ENCODE data around the gene CAMK2N1.
A peak's percentile ranks its signal among the peaks of the same experiment; 100 is the strongest.

Gene CAMK2N1

GRCh38 chr1:20496241-20496661 lies 10.2 kb upstream of the CAMK2N1 start:
- no peak for DNase-seq

- DNase-seq = no peak
Observed at GRCh38 chr1:20495661-20496060, 9.7 kb upstream of the CAMK2N1 start.

- DNase-seq = no peak
Observed at GRCh38 chr1:20494609-20495311, 8.8 kb upstream of the CAMK2N1 start.

- DNase-seq = peak; percentile 79 to 89
Observed at GRCh38 chr1:20493839-20494608, 8.0 kb upstream of the CAMK2N1 start.

DNA sequence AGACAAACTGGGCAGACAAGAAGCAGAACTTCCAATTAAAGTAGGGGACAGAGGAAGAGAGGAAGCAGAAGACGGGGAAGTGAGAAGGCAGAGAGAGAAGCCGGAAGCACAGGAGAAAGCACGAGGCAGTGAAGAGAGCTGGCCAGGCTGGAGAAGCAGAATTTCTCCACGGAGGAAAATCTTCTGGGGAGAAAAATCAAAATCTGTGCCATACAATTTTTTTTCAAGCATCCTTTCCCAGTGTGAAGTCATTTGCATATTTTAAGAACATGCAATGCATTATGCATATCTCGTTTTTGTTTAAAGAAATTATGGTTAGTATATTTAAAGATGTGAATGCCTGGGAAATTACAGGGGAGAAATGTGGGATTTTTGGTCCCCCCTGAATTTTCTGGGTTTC lies 7.3 kb upstream of the CAMK2N1 start:
- no peak for DNase-seq

DNA sequence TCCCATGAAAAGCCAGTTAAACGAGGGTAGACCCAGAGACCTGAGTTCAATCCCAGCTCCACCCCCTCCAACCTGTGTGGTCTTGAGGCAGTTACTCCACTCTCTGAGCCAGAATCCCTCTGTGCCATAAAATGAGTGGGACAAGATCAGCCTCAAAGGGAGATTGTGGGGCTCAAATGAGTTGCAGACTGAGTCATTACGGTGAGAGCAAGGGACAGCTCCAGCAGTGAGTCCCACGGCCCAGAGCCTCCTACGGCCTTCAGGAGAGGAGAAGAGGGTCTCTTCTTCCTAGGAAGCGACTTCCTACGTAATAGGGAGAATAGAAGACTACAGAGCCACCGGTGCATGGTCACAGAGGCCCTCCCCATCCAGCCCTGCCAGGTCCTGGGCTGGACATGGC lies 6.7 kb upstream of the CAMK2N1 start:
- no peak for DNase-seq

DNA sequence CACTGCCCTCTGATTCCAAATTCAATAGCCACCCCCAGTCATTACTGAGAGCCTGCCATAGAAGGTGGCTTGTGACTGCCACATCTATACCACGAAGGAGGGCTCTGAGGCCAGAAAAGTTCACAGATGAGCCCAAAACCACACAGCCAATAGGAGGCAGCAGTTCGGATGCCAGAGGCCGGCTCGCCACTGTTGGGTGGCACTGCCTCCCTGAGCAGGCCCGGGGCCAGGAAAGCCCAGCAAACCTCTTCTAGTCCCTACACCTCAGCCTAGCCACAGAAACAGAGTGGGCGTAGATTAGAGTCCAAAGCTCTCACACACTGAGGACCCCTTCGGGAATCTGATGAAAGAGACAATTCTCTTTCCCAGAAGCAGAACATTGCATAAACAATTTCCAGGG lies 5.9 kb upstream of the CAMK2N1 start:
- DNase-seq = no peak

GRCh38 chr1:20491178-20491577 lies 5.2 kb upstream of the CAMK2N1 start:
- no peak for DNase-seq

- no peak for DNase-seq
Observed at GRCh38 chr1:20487236-20487590, 1.2 kb upstream of the CAMK2N1 start.

DNA sequence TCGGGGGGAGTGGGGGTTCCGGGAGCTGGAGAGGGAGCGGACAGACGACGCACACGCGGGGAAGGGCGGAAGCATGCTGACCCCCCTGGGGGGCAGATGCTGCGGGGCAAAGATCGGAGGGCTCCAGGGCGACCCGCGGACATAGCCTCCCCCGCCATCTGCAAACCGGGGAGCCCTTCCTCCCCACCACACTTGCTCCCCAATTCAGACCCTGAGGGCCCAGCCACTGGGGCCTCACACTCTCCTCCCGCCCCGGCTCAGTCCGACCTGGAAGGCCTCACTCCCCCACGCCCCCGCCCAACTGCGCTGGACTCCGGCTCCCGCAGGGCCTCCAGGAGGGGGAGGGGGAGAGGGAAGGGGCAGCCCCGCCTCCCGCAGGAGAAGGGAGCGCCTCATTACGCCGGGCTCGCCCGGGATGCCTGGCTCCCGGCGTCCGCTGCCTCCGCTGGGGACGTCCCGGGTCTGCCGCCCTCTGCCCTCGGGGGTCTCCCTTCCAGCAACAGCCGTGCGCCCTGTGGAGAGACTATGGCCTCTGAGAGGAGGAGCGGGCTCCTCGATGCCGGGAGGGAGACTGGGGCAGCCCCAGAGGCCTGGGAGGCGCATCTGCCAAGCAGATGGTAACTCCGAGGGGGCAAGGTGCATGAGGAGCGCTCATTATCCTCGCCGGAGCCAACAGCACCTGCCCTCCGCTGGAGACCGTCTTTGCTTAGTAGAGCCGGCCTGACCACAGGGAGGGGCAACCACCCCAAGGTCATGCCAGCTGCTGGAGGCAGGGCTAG lies 636 bp upstream of the CAMK2N1 start:
- DNase-seq = no peak

GRCh38 chr1:20484519-20485462 lies 1.2 kb downstream of the CAMK2N1 start:
- no peak for DNase-seq

DNA sequence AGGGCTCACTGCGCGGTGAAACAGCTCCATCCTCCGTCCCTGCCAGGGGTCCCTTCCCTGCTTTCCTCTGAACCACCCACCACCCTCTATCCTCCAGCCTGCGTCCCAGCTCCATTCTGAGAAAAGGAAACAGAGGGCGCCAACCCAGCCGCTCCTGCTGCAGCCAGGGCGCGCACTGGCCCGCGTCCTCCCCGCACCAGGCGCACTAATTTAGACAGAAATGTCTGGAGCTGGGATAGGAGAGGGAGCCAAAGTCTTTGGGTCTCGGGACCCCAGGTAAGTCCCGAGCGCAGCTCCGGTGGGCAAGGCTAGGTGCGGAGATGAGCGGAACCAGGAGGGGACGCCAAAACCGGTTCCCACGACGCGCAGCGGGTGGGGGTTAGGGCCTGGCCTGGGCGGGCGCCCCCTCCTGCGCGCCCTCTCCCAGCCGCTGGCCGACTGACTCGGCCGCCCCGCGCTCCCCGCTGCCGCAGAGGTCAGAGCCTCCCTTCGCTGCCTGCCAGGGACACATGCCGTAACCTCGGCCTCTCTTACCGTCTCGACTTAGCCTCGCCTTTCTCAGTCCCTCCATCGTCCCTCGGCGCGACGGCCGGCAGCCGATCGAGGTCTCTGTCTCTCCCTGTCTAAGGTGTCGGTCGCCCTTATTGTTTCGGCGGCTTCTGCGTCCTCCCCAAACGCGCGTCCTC lies 2.0 kb downstream of the CAMK2N1 start:
- no peak for DNase-seq

- no peak for DNase-seq
Observed at GRCh38 chr1:20483098-20483832, 2.7 kb downstream of the CAMK2N1 start.

GRCh38 chr1:20481643-20482498 lies 4.1 kb downstream of the CAMK2N1 start:
- no peak for DNase-seq

DNA sequence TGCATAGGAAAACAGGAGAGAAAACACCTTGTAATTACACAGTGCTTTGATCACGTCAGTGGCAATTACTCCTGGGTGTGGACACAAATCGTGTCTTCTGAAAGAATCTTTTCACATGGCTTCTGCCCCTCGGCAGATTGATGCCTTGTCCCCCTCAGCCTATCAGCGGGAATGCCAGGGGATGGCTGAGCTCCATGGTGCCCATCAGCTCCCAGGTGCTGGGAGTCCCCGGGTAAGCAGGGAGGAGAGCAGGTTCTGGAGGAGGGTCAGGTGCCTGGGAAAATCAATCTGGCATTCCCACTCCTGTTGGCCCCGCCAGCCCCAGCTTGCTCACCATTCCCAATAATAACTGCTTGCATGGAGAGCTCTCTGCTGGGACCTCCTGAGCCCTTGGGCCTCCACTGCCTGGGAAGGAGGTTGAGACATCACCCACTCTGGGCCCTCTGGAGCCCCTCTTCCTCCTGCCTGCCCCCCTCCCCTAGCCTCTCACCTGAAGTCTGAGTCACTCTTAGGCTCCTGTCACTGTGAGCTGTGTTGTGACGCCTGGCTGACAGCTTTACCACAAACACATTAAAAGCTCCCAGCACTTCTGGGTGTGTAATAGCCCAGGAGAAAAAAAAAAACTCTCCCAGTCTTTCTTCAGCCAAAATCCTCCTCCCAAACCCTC lies 4.9 kb downstream of the CAMK2N1 start:
- DNase-seq = no peak

GRCh38 chr1:20480243-20480944 lies 5.6 kb downstream of the CAMK2N1 start:
- no peak for DNase-seq

GRCh38 chr1:20479840-20480239 lies 6.2 kb downstream of the CAMK2N1 start:
- no peak for DNase-seq

DNA sequence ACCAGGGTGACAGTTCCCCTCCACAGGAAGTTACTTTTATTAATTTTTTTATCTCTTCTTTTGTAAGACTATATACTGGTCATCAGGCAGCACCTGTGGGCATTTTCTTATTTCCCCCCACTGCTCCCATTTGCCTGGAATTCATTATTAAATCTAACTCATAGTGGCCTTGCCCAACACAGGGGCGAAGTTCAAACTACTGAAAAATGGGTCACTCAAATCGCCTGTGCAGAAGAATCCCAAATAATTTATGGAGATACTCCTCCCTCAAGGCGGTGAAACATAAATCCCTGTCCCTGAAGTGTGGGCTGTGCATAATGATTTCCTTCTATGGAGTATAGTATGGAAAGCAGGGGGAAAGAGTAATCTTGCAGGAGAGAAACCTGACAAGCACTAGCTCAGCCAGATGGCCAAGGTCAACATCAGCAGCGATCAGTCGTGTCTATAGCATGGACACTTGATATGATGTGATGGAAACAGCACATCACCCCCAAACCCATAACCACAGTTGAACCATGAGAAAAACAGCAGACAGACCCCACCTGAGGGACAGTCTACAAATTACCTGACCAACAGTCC lies 7.9 kb downstream of the CAMK2N1 start:
- DNase-seq = no peak

Data from Kasumi-1 (cell line).